ENCODE results near the gene PITPNC1. TPM values are rescaled to one million over a fixed set of nuclear protein-coding genes. Genes with fewer than 3 reads are reported as not detected.

PITPNC1 gene
- polyA plus RNA-seq, 1 of the 3 experiments (the other 2 are of a cell fraction), result 18.4 TPM

DNA sequence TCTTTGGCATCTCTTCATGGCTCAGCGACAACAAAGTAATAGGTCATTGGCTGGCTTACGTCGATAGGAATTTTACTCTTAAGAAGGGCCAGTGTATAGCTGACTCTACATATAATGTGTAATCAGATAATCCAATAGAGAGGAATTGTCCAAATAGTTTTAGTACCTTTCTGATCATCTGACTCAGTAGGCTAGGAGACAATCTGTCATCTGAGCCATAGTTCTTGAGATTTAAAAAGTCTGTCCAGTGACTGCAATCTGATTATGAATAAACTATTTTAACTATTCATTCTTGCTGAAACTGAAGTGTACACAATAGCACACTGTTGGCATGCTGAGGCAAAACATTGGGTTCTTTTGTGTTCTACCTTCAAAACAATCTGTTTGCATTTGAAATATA, 319.3 kb downstream of the PITPNC1 start:
- CTCF ChIA-PET, result interaction anchor here (0.7 to 3.2 kb wide), 7 partner anchors 10 to 456 kb away, joined by 3 to 20 read pairs (median 4); no protein-coding TSS in a partner anchor
- Histone ChIP-seq H3K79me2 (ENCODE audit: insufficient read depth) (no peaks in the 10 kb centered on the region), H4K20me1 (ENCODE audit: insufficient read depth) (no peaks in the 10 kb centered on the region), H3K4me3 (ENCODE audit: low read depth in 2 of 2, low read length in 1 of 2) (no peak overlapping the region), H3K4me1 (ENCODE audit: control insufficient read depth in 1 of 2, insufficient read depth in 2 of 2, low read depth in 1 of 2, low read length in 1 of 2) (no peaks in the 10 kb centered on the region), H3F3A (replicated peaks; ENCODE audit: insufficient read depth) (peaks cover 1% of the 10 kb centered on the region), H3K9me2 (no peaks in the 10 kb centered on the region), H3K36me3 (replicated peaks in 1 of 2; ENCODE audit: control insufficient read depth in 1 of 2, insufficient read depth in 2 of 2, low read length in 1 of 2) (peaks cover 0 to 15% of the 10 kb centered on the region in 2 experiments), H3K27me3 (ENCODE audit: insufficient read depth) (no peaks in the 10 kb centered on the region), H3K9me3 (no peaks in the 10 kb centered on the region), H3K4me2 (no peak overlapping the region), H3K27ac (ENCODE audit: low read depth in 2 of 2, low read length in 1 of 2) (0 out of 4 replicates have a peak overlapping the region, but pooled peaks of 1 of the 2 experiments have one; percentile 4), H3K9ac (no peak overlapping the region), H2AFZ (ENCODE audit: low read depth) (no peak overlapping the region)
- 64% methylated on average over 3 of the region's 3 CpGs for WGBS (ENCODE audit: low lambda C conversion rate)
- no peak for TF ChIP-seq RAD21 (IDR thresholded peaks at IDR 0.05; ENCODE audit: low read length)
- 0 out of 2 replicates have a peak, but pooled peaks have one; percentile 9 for TF ChIP-seq TCF12 (IDR thresholded peaks at IDR 0.05)
- POLR2A ChIA-PET, result no interaction called here
- no peak for DNase-seq

DNA sequence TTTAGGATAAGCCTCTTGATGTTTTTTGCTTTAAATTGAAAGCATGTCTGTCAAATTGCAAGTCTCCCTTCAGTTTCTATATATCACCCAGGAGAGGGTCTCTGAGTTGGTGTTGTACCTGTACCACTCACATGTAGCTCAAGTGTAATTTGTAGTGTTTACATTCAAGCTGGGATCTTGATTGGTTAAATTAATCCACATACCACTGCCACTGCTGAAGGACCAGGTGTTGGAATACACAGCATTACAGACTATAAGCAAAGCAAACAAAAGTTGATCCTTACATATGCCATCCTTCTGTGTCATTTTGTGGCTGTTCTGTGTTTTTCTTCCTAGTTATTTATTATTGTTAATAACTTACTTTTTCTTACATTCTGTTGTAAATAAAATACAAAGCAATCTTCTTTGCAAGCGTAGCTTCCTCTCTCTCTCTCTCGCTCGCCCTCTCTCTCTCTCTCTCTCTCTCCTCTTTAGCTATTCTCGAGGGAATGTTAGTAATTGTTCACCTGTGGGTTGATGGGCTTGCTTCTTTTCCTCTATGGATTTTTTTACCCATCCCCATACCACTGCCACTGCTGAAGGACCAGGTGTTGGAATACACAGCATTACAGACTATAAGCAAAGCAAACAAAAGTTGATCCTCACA, 319.9 kb downstream of the PITPNC1 start:
- Histone ChIP-seq H3K4me1 (ENCODE audit: control insufficient read depth in 1 of 2, insufficient read depth in 2 of 2, low read depth in 1 of 2, low read length in 1 of 2) (no peaks in the 10 kb centered on the region), H3K79me2 (ENCODE audit: insufficient read depth) (no peaks in the 10 kb centered on the region), H3K9me2 (no peaks in the 10 kb centered on the region), H3K36me3 (replicated peaks in 1 of 2; ENCODE audit: control insufficient read depth in 1 of 2, insufficient read depth in 2 of 2, low read length in 1 of 2) (peaks cover 0 to 15% of the 10 kb centered on the region in 2 experiments), H3K4me3 (ENCODE audit: low read depth in 2 of 2, low read length in 1 of 2) (no peak overlapping the region), H2AFZ (ENCODE audit: low read depth) (no peak overlapping the region), H3K9ac (no peak overlapping the region), H3K27me3 (ENCODE audit: insufficient read depth) (no peaks in the 10 kb centered on the region), H3K27ac (ENCODE audit: low read depth in 2 of 2, low read length in 1 of 2) (0 out of 4 replicates have a peak overlapping the region, but pooled peaks of 1 of the 2 experiments have one; percentile 4), H4K20me1 (ENCODE audit: insufficient read depth) (no peaks in the 10 kb centered on the region), H3K9me3 (no peaks in the 10 kb centered on the region), H3K4me2 (no peak overlapping the region), H3F3A (replicated peaks; ENCODE audit: insufficient read depth) (peaks cover 5% of the 10 kb centered on the region)
- no peak for DNase-seq
- POLR2A ChIA-PET, result no interaction called here
- WGBS (ENCODE audit: low lambda C conversion rate), result 88% methylated on average over 4 of the region's 4 CpGs
- CTCF ChIA-PET, result interaction anchor here (0.7 to 5.9 kb wide), 6 partner anchors 8 to 455 kb away, joined by 3 to 44 read pairs (median 10); no protein-coding TSS in a partner anchor
- TF ChIP-seq NFIC (IDR thresholded peaks at IDR 0.05; ENCODE audit: borderline replicate concordance), result no peak
- TF ChIP-seq RFX5 (IDR thresholded peaks at IDR 0.05; ENCODE audit: low read length), result no peak
- TF ChIP-seq, protein P1, sequence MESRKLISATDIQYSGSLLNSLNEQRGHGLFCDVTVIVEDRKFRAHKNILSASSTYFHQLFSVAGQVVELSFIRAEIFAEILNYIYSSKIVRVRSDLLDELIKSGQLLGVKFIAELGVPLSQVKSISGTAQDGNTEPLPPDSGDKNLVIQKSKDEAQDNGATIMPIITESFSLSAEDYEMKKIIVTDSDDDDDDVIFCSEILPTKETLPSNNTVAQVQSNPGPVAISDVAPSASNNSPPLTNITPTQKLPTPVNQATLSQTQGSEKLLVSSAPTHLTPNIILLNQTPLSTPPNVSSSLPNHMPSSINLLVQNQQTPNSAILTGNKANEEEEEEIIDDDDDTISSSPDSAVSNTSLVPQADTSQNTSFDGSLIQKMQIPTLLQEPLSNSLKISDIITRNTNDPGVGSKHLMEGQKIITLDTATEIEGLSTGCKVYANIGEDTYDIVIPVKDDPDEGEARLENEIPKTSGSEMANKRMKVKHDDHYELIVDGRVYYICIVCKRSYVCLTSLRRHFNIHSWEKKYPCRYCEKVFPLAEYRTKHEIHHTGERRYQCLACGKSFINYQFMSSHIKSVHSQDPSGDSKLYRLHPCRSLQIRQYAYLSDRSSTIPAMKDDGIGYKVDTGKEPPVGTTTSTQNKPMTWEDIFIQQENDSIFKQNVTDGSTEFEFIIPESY (IDR thresholded peaks at IDR 0.05; ENCODE audit: borderline replicate concordance, low read depth), result no peak
- no peak for TF ChIP-seq GABPA (IDR thresholded peaks at IDR 0.05; ENCODE audit: low read depth)
- TF ChIP-seq TAF1 (IDR thresholded peaks at IDR 0.05; ENCODE audit: borderline replicate concordance, low read depth, low read length), result no peak
- no peak for TF ChIP-seq TCF12 (IDR thresholded peaks at IDR 0.05)
- no peak for TF ChIP-seq EZH2phosphoT487 (IDR thresholded peaks at IDR 0.05; ENCODE audit: borderline replicate concordance, low read depth)
- no peak for TF ChIP-seq SMC3 (IDR thresholded peaks at IDR 0.05; ENCODE audit: low read depth, low read length)
- no peak for TF ChIP-seq FOXM1 (IDR thresholded peaks at IDR 0.05; ENCODE audit: low read depth)
- no peak for TF ChIP-seq FOXJ3 (CRISPR knock-in tag; IDR thresholded peaks at IDR 0.05)
- TF ChIP-seq RCOR1 (IDR thresholded peaks at IDR 0.05; ENCODE audit: low read length), result no peak
- TF ChIP-seq MEF2A (IDR thresholded peaks at IDR 0.05; ENCODE audit: borderline replicate concordance, low read depth), result no peak
- TF ChIP-seq, protein P2, sequence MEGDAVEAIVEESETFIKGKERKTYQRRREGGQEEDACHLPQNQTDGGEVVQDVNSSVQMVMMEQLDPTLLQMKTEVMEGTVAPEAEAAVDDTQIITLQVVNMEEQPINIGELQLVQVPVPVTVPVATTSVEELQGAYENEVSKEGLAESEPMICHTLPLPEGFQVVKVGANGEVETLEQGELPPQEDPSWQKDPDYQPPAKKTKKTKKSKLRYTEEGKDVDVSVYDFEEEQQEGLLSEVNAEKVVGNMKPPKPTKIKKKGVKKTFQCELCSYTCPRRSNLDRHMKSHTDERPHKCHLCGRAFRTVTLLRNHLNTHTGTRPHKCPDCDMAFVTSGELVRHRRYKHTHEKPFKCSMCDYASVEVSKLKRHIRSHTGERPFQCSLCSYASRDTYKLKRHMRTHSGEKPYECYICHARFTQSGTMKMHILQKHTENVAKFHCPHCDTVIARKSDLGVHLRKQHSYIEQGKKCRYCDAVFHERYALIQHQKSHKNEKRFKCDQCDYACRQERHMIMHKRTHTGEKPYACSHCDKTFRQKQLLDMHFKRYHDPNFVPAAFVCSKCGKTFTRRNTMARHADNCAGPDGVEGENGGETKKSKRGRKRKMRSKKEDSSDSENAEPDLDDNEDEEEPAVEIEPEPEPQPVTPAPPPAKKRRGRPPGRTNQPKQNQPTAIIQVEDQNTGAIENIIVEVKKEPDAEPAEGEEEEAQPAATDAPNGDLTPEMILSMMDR (IDR thresholded peaks at IDR 0.05), result no peak
- TF ChIP-seq, protein P3, sequence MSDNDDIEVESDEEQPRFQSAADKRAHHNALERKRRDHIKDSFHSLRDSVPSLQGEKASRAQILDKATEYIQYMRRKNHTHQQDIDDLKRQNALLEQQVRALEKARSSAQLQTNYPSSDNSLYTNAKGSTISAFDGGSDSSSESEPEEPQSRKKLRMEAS (IDR thresholded peaks at IDR 0.05; ENCODE audit: low read depth), result no peak
- TF ChIP-seq, protein P4, sequence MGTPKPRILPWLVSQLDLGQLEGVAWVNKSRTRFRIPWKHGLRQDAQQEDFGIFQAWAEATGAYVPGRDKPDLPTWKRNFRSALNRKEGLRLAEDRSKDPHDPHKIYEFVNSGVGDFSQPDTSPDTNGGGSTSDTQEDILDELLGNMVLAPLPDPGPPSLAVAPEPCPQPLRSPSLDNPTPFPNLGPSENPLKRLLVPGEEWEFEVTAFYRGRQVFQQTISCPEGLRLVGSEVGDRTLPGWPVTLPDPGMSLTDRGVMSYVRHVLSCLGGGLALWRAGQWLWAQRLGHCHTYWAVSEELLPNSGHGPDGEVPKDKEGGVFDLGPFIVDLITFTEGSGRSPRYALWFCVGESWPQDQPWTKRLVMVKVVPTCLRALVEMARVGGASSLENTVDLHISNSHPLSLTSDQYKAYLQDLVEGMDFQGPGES (IDR thresholded peaks at IDR 0.05; ENCODE audit: low read depth, low read length), result no peak
- no peak for TF ChIP-seq POLR2AphosphoS5 (IDR thresholded peaks at IDR 0.05; ENCODE audit: low read depth, low read length)
